ENCODE measurements around the gene FBXO36.

GRCh38 chr2:229917793-229918192, 4.5 kb upstream of the FBXO36 start:
- TF ChIP-seq POLR2A (IDR thresholded peaks at IDR 0.05; ENCODE audit: low read depth, low read length) (no peak), CTCF (conservative IDR thresholded peaks at IDR 0.05; ENCODE audit: low read depth, low read length) (no peak), RAD21 (IDR thresholded peaks at IDR 0.05; ENCODE audit: low read length) (no peak), CHD1 (IDR thresholded peaks at IDR 0.05; ENCODE audit: low read depth, low read length) (no peak), BHLHE40 (IDR thresholded peaks at IDR 0.05; ENCODE audit: low read depth, low read length) (no peak), MAZ (IDR thresholded peaks at IDR 0.05; ENCODE audit: borderline replicate concordance, low read depth, low read length) (no peak), MAFK (IDR thresholded peaks at IDR 0.05; ENCODE audit: low read depth, low read length) (no peak), ELK1 (IDR thresholded peaks at IDR 0.05; ENCODE audit: borderline replicate concordance, low read depth, low read length) (no peak), RCOR1 (IDR thresholded peaks at IDR 0.05; ENCODE audit: insufficient replicate concordance, low read length) (no peak), FOS (IDR thresholded peaks at IDR 0.05; ENCODE audit: low read depth, low read length) (no peak), SMC3 (IDR thresholded peaks at IDR 0.05; ENCODE audit: low read depth, low read length) (no peak), RFX5 (IDR thresholded peaks at IDR 0.05; ENCODE audit: low read depth, low read length) (no peak), CEBPB (IDR thresholded peaks at IDR 0.05; ENCODE audit: low read depth, low read length) (no peak)

All from IMR-90 (cell line).